GM18511 (cell line): ENCODE measurements around the gene TMEM184C.

Experiments
- ATAC-seq: cut with Tn5 transposase; IDR thresholded peaks from one replicate; pipeline ENCODE4 v1.9.1; 2021; ENCODE audit warnings: mild to moderate bottlenecking, moderate library complexity; ENCODE audit not compliant: unreplicated experiment

TMEM184C gene

DNA sequence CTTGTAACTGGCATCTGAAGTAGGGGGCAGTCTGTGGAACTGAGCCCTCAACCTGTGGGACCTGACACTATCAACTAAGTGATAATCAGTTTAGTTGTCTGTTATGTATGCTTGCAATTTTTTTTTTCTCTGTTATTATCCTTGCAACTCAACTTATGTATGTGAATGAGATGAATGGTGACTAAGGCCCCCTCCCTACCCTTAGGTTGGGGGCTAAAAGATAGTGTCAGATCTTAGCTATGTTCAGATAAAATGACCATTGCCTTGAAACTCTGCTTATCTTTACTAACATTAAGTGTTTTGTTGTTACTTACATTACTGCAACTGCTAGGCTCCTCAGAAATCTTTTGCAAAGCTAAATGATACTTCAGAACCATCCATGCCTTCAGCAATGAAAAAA lies 31.5 kb downstream of the TMEM184C start:
- no peak for ATAC-seq

DNA sequence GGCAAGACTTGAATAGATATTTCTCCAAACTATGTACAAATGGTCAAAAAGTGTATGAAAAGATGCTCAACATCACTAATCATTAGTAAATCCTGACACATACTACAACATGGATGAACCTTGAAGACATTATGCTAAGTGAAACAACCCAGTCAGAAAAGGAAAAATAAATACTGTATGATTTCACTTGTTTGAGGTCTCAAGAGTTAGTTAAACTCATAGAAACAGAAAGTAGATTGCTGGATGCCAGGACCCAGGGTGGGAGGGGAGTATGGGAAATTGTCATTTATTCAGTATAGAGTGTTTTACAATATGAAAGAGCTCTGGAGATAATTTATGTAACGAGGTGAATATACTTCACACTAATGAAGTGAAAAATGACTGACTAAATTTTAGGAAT lies 34.4 kb downstream of the TMEM184C start:
- no peak for ATAC-seq

DNA sequence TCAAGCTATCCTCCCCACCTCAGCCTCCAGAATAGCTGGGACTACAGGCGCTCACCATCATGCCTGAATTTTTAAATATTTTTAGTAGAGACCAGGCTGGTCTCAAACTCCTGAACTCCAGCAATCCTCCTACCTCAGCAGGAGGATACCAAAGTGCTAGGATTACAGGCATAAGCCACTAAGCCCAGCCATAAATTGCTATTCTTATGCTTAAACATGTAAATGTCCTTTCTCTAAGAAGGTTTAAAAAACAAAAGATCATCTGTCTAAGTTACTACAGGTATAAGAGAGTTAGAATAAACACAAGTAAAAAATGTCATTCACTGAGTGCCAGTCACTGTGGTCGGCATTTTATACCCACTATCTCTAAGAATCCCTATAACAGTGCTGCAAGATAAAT lies 38.4 kb downstream of the TMEM184C start:
- no peak for ATAC-seq

DNA sequence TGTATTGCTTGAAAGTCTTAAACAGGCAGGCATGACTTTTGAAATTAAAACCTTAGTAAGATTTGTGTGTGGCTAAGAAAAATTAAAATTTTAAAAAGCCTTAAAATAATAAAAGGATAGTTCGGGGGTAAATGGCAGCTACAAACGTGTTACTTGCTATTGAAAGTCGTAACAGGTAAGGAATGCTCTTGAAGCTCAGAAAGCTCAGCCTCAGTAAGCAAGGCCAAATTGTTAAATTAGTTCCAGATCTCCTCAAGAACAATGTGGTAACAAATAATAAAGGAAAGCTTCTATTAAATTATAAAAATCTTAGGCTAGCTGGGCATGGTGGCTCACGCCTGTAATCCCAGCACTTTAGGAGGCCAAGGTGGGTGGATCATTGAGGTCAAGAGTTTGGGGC lies 41.3 kb downstream of the TMEM184C start:
- no peak for ATAC-seq

DNA sequence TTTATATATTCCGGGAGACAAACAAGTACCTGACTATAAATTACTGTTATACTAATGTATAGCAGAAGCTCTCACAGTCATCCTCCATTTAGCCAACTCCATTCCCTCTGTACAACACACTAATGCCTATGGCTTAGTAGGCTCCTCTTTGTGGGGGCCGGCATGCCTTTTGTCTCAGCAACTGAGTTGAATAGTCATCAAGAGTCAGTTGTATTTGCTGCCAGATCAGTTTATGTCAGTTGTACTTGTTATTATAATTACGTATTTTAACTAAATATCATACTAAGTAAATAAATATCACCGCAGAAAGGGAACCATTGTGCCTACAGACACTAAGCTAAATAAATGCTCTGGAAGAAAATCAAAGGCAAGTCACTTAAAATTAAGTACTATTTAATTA lies 56.9 kb downstream of the TMEM184C start:
- no peak for ATAC-seq

DNA sequence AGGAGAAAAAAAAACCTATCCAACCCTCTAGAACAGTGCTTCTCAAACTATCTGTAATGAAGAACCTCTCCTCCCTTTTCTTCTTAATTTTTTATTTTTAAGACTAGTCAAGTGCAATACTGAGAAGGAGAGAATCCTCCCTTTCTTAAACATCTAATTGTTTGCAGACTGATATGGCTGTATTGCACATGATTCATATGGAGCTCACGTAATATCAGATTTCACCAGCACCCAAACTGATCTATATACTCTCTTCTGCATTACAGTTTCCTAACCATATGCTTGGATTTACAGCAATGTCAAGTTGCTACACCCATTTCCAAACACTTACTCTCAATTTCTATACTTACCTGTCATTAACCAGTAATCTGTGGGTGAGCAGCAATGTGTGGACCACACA lies 57.3 kb downstream of the TMEM184C start:
- no peak for ATAC-seq

DNA sequence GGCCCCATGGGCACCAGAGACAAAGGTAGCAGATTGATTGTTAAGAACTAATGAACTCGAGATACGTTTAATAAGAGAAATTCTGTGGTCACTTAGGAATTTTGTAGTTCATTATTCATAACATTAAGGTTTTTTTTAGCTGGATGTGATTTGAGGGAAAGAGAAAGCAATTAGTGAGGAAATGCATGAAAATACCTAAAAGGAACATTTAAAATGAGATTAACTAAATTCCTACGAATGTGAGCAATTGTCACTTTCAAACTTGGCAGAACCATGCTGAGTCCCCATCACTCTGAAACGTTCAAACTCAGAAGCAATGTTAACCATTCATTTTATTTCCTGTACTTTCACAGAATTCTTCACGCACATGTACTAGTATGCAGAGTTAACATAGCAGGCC lies 60.9 kb downstream of the TMEM184C start:
- no peak for ATAC-seq

DNA sequence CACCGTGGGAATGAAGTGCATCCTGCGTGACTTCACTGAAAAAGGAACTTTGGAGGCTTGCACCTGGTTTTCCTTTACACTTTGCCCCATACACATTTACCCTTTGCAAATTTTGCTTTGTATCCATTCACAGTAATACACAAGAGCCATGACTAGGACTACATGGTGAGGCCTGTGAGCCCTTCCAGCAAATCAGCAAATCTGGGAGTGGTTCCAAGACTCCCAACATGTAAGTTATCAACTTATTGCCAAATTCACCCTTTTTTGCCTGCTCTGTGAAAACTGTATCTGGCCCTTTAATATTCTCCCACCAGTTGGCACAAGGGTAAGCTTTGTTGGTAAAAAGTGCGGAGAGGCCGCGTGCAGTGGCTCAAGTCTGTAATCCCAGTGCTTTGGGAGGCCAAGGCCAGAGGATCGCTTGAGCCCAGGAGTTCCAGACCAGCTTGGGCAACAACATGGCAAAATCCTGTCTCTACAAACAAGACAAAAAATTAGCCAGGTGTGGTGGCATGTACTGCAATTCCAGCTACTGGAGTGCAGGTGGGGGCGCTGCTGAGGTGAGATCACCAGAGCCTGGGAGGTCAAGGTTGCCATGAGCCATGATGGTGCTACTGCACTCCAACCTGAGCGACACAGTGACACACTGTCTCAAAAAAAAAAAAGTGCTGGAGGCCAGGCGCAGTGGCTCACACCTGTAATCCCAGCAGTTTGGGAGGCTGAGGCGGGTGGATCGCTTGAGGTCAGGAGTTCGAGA lies 61.8 kb downstream of the TMEM184C start:
- ATAC-seq = no peak

DNA sequence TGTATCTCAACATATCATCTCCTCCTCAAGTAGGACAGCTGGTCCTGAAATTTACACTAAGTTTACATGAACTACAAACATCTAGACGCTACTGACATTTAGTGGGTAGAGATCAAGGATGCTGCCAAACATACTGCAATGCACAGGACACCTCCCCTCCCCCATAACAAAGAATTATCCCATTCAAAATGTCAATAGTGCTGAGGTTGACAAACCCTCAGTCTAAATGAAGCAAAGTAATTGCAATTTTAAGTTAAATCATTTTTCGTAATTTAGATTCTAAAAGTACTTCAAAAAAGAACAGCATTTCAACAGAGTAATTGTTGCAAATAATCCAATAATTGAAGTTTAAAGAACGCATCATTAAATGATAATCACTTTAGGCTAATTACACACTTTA lies 65.6 kb downstream of the TMEM184C start:
- ATAC-seq = no peak

DNA sequence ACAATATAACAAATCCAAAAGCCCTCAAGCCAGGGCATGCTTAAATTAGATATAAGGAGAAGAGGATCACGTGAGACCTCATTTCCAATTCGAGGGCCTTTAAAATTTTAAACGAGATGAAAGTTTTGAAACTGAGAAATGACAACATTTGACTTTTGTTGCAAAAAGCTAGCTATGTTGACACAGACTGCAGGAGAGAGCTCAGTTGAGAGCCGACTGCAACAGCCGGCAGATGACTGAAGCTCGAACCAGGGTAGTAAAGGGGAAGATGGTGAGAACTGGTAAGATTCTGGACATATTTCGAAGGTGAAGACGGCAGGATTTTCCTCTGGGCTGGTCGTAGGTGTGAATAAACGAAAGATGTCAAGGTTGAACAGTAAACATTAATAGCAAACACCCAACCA lies 66.0 kb downstream of the TMEM184C start:
- ATAC-seq = no peak

DNA sequence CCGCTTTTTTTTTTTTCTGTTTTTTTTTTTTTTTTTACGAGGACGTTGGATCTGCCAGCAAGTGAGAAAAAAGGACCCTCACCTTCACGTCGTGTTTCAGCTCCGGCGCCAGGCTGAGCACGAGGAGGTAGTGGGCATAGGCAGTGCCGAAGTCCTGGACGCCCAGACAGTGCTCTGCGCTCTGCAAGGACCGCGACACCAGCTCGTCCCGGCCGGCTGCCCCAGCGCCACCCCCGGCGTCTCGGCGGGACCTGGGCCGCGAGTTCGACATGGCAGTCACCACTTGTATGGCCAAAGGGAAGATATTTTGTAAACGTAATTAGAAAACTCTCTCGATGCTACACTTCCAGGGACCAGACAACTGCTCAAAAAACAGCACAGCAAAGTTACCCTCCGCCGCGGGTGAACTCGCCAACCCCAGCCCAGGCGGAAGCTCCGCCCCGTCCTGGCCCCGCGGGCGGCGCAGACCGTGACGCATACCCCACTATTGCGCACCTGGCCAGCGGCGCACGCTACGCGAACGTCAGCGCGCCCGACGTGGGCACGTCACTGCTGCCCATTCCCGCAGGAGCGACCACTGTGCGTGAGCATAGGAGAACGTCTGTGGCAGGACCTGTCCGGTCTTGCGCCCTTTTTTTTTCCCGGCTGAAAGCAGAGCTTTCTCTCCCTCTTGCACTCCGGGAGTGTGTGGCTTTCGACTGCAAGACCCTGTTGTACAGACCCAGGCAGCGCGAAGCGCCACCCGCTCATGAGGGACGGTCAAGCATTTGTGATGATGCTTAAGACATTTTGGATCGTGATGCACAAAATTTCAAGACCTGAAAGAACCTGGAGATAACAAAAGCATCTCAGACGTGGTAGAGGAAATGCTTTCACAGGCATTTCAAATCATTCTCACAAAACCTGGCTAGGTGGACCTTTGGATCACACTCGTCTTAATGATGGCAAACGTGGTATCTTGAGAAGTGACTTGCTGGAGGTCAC lies 66.8 kb downstream of the TMEM184C start, which contains the start of gene PRMT9:
TSS of gene PRMT9 (minus strand) at position 447 of the 984 bp plus-strand sequence. CDS start at position 271, 176 bp downstream.
- ATAC-seq = peak; percentile 99

DNA sequence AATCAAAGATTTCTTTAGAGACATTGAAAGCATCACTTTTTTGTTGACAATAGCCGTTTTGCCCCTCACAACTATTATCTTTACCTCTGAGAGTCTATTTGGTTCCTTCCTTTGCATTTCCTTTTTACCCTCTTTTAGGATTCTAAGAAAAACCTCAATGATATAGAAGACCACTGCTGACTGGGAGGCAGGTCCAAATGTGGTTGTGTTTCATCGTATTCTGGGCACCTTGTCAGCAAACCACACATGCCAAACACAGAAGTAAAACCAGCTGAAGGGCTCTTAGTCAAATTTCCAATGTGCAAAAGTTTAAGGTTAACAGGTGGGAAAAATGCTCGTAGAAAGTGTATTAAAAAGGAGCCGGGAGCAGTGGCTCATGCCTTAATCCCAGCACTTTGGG lies 71.9 kb downstream of the TMEM184C start:
- ATAC-seq = no peak

DNA sequence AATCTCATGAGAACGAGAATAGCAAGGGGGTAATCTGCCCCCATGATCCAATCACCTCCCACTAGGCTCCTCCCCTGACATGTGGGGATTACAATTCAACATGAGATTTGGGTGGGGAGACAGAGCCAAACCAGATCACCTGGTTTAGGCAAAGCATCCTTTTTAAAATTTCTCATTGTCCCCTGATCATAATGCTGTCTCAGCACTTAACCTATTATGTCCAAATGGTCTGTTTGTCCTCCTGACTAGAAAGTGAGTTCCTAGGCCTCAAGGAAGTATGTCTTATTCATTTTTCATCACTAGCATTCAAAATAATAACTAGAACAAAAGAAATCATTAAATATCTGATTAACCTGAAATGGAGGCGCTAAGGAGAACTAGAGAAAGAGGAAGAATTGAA lies 74.6 kb downstream of the TMEM184C start:
- ATAC-seq = no peak

DNA sequence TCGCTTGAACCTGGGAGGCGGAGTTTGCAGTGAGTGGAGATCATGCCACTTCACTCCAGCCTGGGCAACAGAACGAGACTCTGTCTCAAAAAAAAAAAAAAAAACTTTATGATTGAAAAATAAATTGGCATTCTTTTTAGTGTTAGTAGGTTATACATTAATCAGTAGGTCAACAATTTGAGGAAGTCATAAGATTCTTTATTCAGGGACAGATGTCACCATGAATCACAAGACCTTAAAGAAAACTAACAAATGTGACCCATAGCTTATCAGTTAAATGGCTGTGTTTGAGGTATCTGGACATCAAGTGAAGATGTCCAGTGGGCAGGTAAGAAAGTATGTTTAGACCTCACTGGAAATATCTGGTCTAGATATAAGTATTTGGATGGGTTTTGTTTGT lies 76.0 kb downstream of the TMEM184C start:
- ATAC-seq = no peak

DNA sequence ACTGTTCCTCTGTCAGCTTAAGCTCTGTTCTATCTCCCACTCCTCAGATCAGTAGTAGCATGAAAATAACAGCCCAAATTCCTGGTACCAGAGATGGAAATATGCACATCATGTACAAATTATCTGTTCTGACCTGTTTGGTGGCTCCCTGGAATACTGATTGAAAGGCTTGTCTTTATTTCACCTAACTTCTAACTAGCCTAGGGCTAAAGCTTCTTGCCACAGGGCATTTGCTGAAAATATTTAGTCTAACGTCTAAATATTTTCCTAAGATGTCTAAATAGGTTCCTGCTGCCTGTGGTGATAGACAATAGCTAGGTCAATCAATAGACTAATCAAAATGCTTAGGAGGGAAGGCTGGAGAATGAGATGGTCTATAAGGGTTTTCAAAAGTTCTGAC lies 79.7 kb downstream of the TMEM184C start:
- no peak for ATAC-seq

DNA sequence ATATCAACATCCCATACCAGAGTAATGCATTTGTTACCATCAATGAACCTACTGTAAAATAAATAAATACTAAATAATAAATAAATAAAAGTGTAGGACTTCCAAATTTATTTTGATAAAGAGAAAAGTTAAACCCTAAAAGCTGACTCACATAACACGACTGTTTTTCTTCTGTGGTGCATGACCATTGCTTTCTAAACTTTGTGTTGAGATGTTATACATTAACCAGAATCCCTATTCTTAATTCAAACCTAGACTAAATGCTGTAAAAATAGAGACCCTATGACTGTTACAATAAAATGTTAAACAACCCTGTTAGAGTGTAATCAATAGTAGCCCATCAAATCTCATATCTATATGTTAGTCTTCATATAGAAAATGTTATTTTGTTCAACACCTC lies 87.6 kb downstream of the TMEM184C start:
- ATAC-seq = peak; percentile 61

DNA sequence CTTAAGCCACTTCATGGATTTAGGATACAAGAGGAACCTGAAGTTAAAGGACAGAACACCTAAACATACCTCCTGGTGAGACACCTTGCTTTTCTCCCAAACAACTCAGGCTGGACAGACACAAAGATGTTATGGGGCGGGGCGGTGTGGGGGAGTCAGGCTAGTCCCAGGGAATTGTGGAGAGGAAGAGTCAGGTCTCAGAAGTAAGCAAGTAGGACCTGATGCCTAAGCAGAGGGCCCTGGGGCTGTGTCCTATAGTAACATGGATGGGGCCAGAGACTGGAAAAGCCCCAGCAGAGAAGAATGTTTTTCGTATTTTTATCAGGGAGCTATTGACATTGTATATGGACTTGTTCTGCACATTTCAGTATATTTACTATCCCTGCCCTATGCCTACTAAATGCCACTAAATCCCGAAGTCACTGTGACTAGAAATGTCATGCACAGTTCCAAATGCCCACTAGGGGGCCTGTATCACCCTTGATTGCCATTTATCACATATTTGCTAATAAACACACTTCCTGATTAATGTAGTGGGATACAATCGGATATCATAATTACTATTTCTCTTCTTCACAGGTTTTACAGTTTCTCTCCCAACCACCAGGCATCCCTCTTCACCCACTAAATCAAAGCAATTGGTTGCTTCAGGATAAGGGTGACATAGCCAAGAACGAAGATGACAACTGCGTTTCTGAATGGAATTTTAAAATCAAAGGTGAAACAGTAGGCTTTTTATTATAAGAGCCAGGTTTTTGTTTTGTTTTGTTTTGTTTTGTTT lies 90.9 kb downstream of the TMEM184C start:
- peak; percentile 64 for ATAC-seq

DNA sequence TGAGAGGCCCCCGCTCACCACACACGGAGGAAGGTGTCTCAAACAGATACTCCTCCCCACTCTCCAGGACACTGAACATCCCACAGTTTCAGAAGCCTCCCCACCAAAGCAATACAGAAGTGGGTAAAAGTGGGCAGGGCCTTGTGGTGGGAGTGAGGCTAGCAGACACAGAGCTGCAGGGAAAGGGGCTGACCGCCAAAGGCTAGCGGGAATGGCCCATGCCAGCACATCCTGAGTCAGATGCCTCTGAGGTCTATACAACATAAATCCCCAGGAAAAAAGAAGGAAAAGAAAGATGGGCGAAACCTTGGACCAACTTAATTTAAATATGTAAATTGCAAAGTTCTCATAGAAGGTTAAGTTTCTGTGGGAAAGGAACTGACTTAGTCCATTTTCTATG lies 92.8 kb downstream of the TMEM184C start:
- no peak for ATAC-seq

DNA sequence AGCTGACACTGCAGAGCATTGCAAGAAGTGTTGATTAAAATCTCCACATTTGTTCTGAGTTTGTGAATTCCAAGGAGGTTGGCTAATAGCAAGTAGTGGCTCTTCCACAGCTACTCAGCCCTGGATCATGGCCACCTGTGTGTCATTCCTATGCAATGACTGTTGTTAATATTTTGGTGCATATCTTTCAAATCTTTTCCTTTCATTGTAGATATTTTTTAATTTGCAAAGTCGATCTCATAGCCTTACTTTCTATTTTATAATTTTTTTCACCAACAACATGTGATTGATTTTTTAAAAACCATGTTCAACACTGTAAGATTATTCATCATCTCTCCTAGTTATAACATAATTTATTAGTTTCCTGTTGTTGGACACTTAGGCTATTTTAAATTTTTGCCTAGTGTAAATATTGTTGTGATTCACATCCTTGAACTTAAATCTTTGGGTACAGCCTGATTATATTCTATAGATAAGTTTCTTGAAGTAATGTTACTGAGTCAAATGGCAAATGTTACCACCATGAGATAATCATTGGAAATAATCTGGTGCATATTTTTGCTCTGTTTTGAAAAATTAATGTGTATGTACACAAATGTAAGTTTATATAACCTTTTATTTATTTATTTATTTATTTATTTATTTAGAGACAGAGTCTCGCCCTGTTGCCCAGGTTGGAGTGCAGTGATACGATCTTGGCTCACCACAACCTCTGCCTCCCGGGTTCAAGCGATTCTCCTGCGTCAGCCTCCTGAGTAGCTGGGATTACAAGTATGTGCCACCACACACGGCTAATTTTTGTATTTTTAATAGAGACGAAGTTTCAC lies 97.6 kb downstream of the TMEM184C start:
- no peak for ATAC-seq

DNA sequence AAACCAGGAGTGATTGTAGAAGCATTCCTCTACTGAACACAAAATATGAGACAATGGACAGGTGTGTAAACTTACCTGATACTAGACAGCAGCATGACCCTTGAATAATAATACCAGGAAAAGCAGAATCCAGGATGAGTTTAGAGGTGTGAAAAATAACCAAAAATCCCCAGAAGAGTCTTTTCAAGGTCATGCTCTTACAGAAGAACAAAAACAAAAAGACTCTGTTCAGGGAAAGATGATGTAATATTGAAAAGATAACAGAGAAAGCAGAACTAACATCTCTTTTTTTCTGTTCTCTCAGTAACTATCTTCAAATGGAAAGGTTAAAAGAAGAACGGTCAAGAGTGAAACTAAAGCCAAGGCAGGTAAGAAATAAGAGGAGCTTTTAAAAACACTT lies 100.7 kb downstream of the TMEM184C start:
- peak; percentile 91 for ATAC-seq
